SJCRH30 (cell line): ENCODE measurements around the gene GRIK2. TPM values are rescaled to one million over a fixed set of nuclear protein-coding genes. Genes with fewer than 3 reads are reported as not detected.

Experiments
- DNase-seq, 2 experiments: peaks; one replicate each; pipeline ENCODE4 v3.0.0-alpha.2; 2015 to 2020
- H3K27ac ChIP-seq: fragments of 250-450 bp; sonication (Bioruptor Pico); 2 replicates; pipeline ENCODE4 v1.5.1; 2020; ENCODE audit warnings: mild to moderate bottlenecking, moderate library complexity
- H3K27me3 ChIP-seq: fragments of 250-450 bp; sonication (Bioruptor Pico); 2 replicates; pipeline ENCODE4 v1.5.1; 2020; ENCODE audit warnings: mild to moderate bottlenecking, moderate library complexity
- H3K36me3 ChIP-seq: fragments of 250-450 bp; sonication (Bioruptor Pico); 2 replicates; pipeline ENCODE4 v1.5.1; 2020; ENCODE audit warnings: mild to moderate bottlenecking, moderate library complexity
- H3K4me1 ChIP-seq: fragments of 250-450 bp; sonication (Bioruptor Pico); 2 replicates; pipeline ENCODE4 v1.5.1; 2020; ENCODE audit warnings: mild to moderate bottlenecking, moderate library complexity
- H3K4me3 ChIP-seq: fragments of 250-450 bp; sonication (Bioruptor Pico); 2 replicates; pipeline ENCODE4 v1.5.1; 2020; ENCODE audit warnings: mild to moderate bottlenecking, moderate library complexity
- H3K9me3 ChIP-seq: fragments of 250-450 bp; sonication (Bioruptor Pico); replicated peaks from 2 replicates; pipeline ENCODE4 v1.5.1; 2020; ENCODE audit warnings: mild to moderate bottlenecking, moderate library complexity
- total RNA-seq: library from RNA; depleted of rRNA; stranded (reverse); fragments of >200 nt; shearing (Covaris generic); gene quantifications from 2 replicates; pipeline ENCODE4 v1.2.3, GENCODE V29; 2014

Gene GRIK2
- total RNA-seq, 1 experiment from 2014 or later: 0.22 TPM

DNA sequence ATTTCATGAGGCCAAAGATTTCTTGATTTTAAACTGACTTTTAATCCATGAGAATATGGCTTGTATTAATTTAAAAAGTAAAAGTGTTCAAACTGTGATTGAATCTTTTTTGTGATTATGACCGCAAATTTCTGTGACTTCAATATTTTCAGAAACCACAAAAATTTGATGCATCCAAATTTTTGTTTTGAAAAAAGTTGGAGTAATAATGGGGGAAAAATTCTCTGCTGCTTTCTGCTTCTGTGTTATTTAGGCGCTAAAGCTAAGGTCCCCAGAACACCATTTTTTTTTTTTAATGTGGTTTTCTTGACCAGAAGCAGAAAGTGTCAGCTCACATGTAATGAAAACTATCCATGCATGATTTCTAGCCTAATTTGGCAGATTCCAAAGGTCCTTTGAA lies 65.3 kb downstream of the GRIK2 start:
- H3K27ac ChIP-seq: no peak overlapping the region
- no peaks in the 10 kb centered on the region for H3K9me3 ChIP-seq
- H3K27me3 ChIP-seq: no peaks in the 10 kb centered on the region
- no peaks in the 10 kb centered on the region for H3K36me3 ChIP-seq
- H3K4me1 ChIP-seq: no peaks in the 10 kb centered on the region
- DNase-seq: no peak
- H3K4me3 ChIP-seq: no peak overlapping the region

DNA sequence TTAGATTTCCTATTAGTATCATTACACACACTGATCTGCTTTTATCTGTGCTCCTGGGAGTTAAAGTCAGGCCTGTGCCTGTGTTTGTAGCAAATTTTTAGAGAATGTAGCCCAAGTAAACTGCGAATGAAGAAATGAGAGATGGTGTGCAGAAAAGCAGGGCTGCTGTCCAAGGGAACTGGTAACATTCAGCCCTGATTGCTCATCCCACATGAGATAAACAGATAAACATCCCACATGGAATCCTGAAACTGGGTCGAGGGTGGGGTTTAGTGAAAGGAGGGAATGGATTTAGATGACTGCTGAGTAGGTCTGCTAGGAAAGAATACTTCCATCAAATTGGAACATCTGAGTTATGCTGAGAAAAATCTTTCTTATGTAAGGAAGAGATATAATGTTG lies 69.1 kb downstream of the GRIK2 start:
- no peak overlapping the region for H3K4me3 ChIP-seq

DNA sequence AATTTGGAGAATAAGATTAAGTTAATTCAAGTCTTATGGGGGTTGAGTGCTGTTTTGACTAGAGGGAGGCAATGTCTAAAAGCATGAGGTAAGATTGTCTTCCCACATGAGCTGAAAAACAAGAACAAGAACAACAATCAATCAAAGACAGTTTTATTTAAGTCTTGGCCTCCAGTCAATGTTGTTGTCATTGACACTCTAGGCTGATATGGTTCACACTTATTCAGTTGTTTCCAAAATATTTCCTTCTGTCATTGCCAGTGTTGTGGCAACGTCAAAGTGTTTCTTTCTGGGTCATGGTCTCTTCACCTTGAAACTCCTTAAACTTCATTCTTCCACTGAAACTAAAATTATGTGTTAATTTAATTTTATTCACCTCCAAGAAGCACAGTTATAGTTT lies 72.4 kb downstream of the GRIK2 start:
- Histone ChIP-seq H3K4me3 (no peak overlapping the region), H3K27me3 (no peaks in the 10 kb centered on the region), H3K27ac (no peak overlapping the region), H3K36me3 (no peaks in the 10 kb centered on the region), H3K9me3 (no peaks in the 10 kb centered on the region), H3K4me1 (no peaks in the 10 kb centered on the region)
- no peak for DNase-seq

More for the DNA sequence above, 69.1 kb downstream of the GRIK2 start:
- DNase-seq: no peak
- Histone ChIP-seq H3K36me3 (no peaks in the 10 kb centered on the region), H3K27ac (no peak overlapping the region), H3K27me3 (no peaks in the 10 kb centered on the region), H3K9me3 (no peaks in the 10 kb centered on the region), H3K4me1 (no peaks in the 10 kb centered on the region)

DNA sequence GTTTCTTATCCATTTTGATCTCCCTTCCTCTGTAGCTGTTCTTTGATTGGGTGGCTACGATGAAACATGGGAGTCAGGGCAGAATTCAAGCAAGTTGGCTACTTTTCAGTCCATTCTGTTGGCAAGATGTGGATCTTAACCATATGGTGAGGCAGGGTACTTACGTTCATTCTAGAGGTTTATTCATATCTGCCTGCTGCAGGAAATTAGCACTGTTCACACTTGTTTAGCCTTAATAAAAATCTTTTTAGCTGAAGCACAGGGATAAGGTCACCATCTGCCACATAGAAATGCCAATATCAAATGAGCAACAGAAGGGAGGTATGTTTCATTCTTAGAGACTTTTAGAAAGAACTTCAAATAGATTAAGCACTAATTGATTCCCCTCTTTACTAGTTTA lies 83.9 kb downstream of the GRIK2 start:
- DNase-seq: no peak
- no peak overlapping the region for H3K4me3 ChIP-seq
- H3K27ac ChIP-seq: no peak overlapping the region
- H3K36me3 ChIP-seq: no peaks in the 10 kb centered on the region
- no peaks in the 10 kb centered on the region; the same call in 1 of the 2 replicates for H3K27me3 ChIP-seq
- H3K4me1 ChIP-seq: no peaks in the 10 kb centered on the region
- no peaks in the 10 kb centered on the region for H3K9me3 ChIP-seq

DNA sequence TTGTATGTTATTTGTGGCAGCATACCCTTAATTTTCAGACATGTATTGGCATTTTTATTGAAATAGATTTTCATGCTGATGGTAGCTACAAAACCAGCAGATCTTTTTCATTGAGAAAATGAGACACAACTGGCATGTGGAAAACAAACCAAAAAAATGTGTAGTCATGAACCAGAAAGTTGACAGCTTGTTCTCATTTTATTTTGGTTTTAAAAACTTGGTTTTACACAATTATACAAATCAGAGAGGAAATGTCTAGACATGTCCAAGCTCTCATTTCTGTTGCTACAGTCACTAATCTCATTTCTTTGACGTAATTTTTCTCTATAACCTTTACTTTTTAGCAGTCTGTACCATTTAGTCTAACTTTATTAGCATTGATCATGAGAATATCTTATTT lies 85.4 kb downstream of the GRIK2 start:
- no peak for DNase-seq
- Histone ChIP-seq H3K9me3 (no peaks in the 10 kb centered on the region), H3K4me1 (no peaks in the 10 kb centered on the region), H3K27ac (no peak overlapping the region), H3K27me3 (no peaks in the 10 kb centered on the region; the same call in 1 of the 2 replicates), H3K4me3 (no peak overlapping the region), H3K36me3 (no peaks in the 10 kb centered on the region)

DNA sequence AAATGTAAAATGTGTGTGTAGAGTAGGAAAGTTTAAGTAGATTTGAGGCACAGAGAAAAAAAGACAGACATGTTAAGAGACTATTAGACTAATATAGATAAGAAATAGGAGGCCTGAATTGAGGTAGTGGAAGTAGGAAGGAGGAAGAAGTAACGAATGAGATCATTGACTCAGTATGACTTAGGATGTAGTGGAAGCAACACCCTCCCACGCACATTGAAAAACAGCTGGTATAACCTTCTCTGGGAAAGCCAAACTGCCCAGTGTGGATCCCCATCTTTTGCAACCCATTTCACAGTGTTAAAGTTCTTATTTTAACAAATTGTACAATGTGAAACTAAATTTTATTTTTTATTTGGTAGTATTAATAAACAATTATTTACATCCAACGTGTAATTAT lies 89.1 kb downstream of the GRIK2 start:
- no peaks in the 10 kb centered on the region for H3K4me1 ChIP-seq
- no peaks in the 10 kb centered on the region; the same call in 1 of the 2 replicates for H3K27me3 ChIP-seq
- no peak overlapping the region for H3K4me3 ChIP-seq
- H3K36me3 ChIP-seq: no peaks in the 10 kb centered on the region
- no peak overlapping the region for H3K27ac ChIP-seq
- no peak for DNase-seq
- H3K9me3 ChIP-seq: no peaks in the 10 kb centered on the region

DNA sequence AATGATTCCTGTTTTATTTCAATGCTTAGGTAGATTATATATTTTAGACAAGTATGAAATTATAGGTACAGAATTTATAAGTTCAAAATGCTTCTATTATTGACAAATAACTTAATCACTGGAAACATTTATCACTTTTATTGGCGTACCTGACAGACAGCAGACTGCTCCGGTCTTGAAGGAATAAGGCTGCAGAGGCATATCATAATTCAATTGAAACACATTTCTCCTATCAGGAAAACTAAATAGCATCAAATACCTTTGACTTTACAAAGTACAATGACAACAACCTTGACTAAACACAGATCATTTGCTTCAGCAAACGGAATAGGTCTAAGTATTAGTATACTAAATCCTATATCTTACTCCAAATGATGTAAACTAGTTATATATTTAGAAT lies 91.3 kb downstream of the GRIK2 start:
- Histone ChIP-seq H3K27ac (no peak overlapping the region), H3K4me3 (no peak overlapping the region), H3K4me1 (no peaks in the 10 kb centered on the region), H3K9me3 (no peaks in the 10 kb centered on the region), H3K27me3 (no peaks in the 10 kb centered on the region), H3K36me3 (no peaks in the 10 kb centered on the region)
- no peak for DNase-seq

DNA sequence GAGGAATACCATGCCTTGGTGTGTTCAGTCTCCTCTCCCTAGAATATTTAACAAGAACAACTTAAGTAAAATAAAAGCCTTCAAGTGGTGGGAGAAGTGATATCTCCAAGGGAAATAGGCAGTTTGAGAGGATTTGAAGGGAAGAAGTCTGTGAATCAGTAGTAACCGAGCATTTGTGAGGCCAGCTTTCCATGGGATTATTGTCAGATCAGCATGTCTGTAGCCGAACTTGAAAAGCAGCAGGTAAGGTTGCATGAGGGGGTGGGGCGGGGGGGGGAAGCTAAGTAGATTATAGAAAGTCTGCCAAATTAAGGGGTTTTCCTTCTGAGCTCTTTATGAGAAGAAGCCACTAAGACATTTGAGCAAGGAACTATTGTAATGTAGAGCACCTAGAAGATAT lies 92.6 kb downstream of the GRIK2 start:
- DNase-seq: no peak
- H3K27me3 ChIP-seq: no peaks in the 10 kb centered on the region
- no peak overlapping the region for H3K4me3 ChIP-seq
- no peak overlapping the region for H3K27ac ChIP-seq
- H3K36me3 ChIP-seq: no peaks in the 10 kb centered on the region
- H3K4me1 ChIP-seq: no peaks in the 10 kb centered on the region
- H3K9me3 ChIP-seq: no peaks in the 10 kb centered on the region

DNA sequence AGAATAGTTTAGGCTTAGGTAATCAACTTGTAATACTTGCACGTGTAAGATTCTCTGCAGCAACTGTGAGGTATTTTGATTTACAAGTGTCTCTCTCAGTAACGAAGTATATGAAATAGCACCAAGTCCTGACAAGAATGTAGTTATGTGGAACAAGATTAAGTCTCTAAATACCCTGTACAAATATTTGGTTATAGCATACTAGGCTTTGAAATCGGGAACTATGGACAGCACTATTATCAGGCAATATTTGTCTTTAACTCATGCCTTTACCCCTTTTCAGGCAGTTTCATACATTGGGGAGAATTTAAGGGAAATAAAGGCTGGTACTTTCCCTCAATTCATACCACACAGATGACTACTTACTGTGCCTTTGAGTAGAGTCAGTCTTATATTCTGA lies 93.2 kb downstream of the GRIK2 start:
- H3K4me3 ChIP-seq: no peak overlapping the region
- no peaks in the 10 kb centered on the region for H3K27me3 ChIP-seq
- no peaks in the 10 kb centered on the region for H3K9me3 ChIP-seq
- H3K36me3 ChIP-seq: no peaks in the 10 kb centered on the region
- no peak overlapping the region for H3K27ac ChIP-seq
- H3K4me1 ChIP-seq: no peaks in the 10 kb centered on the region
- DNase-seq: no peak

DNA sequence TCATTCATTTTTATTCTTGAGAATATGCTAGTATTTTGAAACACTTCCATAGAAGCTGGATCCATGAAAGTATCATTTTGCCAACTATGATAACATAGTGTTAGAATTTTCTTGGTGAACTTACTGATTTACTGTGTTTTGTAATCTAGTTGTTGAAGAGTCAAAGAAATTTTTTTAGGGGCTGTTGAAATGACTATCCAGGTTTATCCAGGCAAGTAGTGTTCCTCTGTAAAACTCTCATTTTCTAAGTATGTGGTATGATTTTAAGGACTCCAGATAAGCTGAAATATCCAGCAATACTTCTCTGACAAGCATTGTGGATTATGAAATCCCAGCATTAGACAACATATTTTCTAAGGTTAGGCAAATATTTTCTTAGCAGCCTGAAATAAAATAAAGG lies 95.9 kb downstream of the GRIK2 start:
- Histone ChIP-seq H3K27me3 (no peaks in the 10 kb centered on the region; the same call in 1 of the 2 replicates), H3K36me3 (no peaks in the 10 kb centered on the region), H3K4me3 (no peak overlapping the region), H3K9me3 (no peaks in the 10 kb centered on the region), H3K4me1 (no peaks in the 10 kb centered on the region), H3K27ac (no peak overlapping the region)
- no peak for DNase-seq

DNA sequence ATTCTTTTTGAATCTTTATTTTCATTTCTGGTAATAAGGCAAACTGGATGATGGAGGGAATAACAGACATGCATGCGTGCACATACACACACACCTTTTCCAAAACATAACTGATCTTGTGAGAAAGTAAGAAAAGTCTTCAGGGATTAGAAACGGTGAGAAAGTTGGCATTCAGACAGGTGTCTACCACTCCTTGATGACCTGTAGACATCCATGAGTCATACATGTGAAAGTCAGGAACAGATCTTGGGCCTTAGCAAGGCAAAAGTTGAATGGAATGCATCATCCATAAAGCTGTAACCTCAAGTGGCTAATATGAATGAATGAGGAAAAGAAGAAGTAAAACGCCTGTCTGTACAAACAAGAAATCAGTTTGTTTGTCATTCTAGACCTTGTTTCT lies 97.3 kb downstream of the GRIK2 start:
- no peak overlapping the region for H3K27ac ChIP-seq
- H3K4me3 ChIP-seq: no peak overlapping the region
- no peak for DNase-seq
- no peaks in the 10 kb centered on the region for H3K4me1 ChIP-seq
- H3K36me3 ChIP-seq: no peaks in the 10 kb centered on the region
- no peaks in the 10 kb centered on the region; the same call in 1 of the 2 replicates for H3K27me3 ChIP-seq
- no peaks in the 10 kb centered on the region for H3K9me3 ChIP-seq

DNA sequence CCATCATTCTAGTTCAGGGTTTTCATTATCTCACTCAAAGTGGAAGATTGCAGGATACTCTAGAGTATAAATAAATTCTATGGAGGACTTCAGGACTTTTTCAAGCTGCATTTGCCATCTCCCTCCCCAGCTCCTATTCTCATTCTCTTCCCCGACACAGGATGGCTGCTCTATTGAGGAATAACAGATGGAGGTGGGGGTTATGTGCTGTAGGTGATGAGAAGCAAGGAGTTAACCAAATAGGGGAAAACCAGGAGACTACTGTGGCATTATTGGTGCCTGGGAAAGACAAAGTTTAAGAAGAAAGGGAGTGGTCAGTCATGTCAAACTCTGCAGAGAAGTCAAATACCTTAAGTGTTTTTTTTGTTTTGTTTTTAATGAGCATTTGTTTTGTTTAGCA lies 109.3 kb downstream of the GRIK2 start:
- no peak overlapping the region for H3K27ac ChIP-seq
- H3K36me3 ChIP-seq: no peaks in the 10 kb centered on the region
- H3K4me3 ChIP-seq: no peak overlapping the region
- no peaks in the 10 kb centered on the region for H3K9me3 ChIP-seq
- no peak for DNase-seq
- H3K27me3 ChIP-seq: no peaks in the 10 kb centered on the region
- no peaks in the 10 kb centered on the region for H3K4me1 ChIP-seq

DNA sequence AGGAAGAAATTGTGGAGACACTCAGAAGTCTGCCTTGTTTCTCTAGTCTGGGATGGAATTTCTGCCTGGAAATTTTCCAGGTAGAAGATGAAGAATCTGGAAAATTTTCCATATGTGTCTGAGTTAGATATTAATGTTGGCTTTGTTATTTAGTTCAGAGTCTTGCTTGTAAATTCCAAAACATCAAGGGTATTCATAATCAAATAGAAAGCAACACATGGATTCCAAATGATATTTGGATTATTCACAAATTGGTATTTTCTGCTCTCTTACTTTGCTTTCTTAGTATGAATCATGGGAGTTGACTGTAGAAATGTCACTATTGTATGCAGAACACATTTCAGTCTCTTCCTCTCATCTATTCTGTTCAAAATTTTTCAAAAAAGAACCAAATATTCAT lies 116.0 kb downstream of the GRIK2 start:
- H3K27me3 ChIP-seq: no peaks in the 10 kb centered on the region
- no peaks in the 10 kb centered on the region for H3K4me1 ChIP-seq
- DNase-seq: no peak
- H3K9me3 ChIP-seq: no peaks in the 10 kb centered on the region
- no peaks in the 10 kb centered on the region for H3K36me3 ChIP-seq
- H3K4me3 ChIP-seq: no peak overlapping the region
- no peak overlapping the region for H3K27ac ChIP-seq

DNA sequence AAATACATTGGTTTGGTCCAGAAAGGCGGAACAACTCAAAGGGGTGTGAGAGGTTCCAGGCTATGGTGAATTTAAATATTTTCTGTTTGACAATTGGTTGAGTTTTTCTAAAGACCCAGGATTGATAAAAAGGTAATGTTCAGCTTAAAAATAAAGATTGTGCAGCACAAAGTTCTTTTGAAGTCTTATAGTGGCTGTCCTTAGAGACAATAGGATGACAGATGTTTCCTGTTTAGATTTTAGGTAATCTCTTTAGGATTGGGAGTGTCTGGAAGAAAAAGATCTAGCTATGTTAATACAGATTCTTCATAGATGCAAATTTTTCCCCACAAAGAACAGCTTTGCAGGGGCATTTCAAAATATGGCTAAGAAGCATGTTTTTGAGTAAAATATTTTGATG lies 119.7 kb downstream of the GRIK2 start:
- H3K9me3 ChIP-seq: no peaks in the 10 kb centered on the region
- no peaks in the 10 kb centered on the region for H3K27me3 ChIP-seq
- no peaks in the 10 kb centered on the region for H3K36me3 ChIP-seq
- DNase-seq: no peak
- no peak overlapping the region for H3K27ac ChIP-seq
- no peak overlapping the region for H3K4me3 ChIP-seq
- H3K4me1 ChIP-seq: no peaks in the 10 kb centered on the region

DNA sequence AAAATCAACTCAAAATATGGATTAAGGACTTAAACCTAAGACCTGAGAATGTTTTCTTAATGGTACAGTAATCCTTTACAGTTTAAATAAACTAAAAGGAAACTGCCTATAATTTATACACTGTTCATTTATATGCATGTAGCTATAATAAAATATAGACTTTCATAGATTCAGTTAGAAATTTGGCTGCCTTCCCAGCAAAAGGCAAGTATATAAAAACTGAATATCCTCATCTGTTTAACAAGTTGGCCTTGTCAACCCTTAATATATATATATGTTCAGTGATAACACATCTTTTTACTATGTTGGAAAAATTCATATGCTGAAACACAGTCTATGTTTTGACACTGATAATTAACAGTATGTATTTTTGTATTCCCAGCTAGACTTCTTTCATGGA lies 123.1 kb downstream of the GRIK2 start:
- Histone ChIP-seq H3K4me3 (no peak overlapping the region), H3K27me3 (no peaks in the 10 kb centered on the region), H3K27ac (no peak overlapping the region), H3K4me1 (no peaks in the 10 kb centered on the region), H3K9me3 (no peaks in the 10 kb centered on the region), H3K36me3 (no peaks in the 10 kb centered on the region)
- no peak for DNase-seq

DNA sequence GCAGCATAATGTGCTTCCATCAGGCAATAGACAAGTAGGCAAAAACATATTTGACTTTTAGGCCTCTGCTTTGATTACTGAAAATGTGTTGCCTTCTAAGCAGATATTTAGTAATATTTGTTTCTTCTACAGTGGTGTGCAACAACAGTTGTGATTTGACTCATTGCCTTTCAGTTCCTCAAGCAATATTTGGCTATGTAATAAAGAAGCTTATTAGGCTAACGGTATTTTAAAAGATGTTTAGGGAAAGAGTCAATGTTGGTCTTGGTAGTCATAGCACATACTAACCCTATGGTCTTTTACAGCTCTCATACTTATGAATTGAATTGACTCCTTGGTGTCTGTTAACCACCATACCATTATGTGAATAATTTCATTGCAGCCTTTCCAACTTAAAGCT lies 124.1 kb downstream of the GRIK2 start:
- no peaks in the 10 kb centered on the region for H3K9me3 ChIP-seq
- H3K36me3 ChIP-seq: no peaks in the 10 kb centered on the region
- H3K4me1 ChIP-seq: no peaks in the 10 kb centered on the region
- H3K27ac ChIP-seq: no peak overlapping the region
- H3K4me3 ChIP-seq: no peak overlapping the region
- H3K27me3 ChIP-seq: no peaks in the 10 kb centered on the region
- DNase-seq: no peak

DNA sequence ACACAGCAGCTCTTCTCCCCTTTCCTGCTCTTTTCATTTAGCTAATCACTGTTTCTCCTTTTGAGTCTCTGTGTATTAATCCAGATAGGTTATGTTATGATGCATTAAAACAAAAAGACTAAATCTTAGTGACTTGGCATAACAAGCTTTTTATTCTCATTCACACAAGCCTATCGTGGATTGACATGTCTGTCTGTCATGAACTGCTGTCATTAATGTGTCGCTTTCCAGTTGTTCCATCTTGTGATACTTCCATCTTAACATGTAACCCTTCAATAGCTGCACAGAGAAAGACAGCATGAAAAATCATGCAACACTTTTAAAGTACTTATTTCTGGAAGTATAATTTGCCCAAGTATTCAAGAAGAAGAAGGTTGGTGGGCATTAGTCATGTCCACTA lies 128.7 kb downstream of the GRIK2 start:
- no peaks in the 10 kb centered on the region for H3K9me3 ChIP-seq
- no peak overlapping the region for H3K4me3 ChIP-seq
- no peak for DNase-seq
- H3K27me3 ChIP-seq: no peaks in the 10 kb centered on the region
- H3K36me3 ChIP-seq: no peaks in the 10 kb centered on the region
- no peaks in the 10 kb centered on the region for H3K4me1 ChIP-seq
- H3K27ac ChIP-seq: no peak overlapping the region
